ENCODE data around the gene FMNL2.

DNA sequence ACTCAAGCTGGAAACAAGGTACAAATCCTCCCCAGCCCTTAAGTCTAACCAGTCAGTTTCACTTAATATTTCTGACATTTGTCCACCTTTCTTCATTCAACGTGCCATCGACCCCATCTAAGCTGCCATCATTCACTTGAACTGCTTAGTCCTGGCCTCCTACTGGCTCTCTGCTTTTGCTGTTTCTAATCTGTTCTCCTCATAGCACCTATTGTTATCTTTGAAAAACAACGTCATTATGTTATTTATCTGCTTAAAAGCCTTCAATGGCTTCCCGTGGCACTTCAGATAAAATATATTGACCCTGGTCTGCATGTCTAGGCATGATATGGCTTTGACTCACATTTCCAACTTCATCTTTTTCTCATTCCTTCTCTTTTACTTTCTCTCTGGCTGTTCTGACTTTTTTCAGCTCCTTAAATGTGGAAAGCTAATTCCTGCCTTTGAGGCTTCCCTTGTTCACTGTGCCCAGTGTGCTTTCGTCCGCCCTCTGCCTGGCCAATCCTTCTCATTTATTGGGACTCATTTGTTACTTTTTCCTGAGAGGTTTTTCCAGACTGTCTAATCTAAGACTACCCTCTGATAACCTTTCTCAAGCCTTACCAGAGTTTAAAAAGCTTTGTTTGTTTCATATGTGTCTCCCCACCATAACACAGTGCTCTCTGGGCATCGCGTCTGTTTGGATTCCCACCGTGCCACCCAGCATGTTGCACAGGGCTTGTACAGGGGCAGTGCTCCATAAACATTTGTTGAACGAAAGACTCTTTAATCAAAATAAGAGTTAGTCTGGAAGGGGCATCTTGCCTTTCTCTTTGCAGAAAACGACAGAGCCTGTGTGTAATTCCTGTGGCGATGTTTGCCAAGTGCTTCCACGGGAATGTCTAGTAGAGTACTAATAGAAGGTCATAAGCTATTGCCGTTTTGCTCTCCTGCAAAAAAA, 183.9 kb downstream of the FMNL2 start:
- TF ChIP-seq, protein P1, sequence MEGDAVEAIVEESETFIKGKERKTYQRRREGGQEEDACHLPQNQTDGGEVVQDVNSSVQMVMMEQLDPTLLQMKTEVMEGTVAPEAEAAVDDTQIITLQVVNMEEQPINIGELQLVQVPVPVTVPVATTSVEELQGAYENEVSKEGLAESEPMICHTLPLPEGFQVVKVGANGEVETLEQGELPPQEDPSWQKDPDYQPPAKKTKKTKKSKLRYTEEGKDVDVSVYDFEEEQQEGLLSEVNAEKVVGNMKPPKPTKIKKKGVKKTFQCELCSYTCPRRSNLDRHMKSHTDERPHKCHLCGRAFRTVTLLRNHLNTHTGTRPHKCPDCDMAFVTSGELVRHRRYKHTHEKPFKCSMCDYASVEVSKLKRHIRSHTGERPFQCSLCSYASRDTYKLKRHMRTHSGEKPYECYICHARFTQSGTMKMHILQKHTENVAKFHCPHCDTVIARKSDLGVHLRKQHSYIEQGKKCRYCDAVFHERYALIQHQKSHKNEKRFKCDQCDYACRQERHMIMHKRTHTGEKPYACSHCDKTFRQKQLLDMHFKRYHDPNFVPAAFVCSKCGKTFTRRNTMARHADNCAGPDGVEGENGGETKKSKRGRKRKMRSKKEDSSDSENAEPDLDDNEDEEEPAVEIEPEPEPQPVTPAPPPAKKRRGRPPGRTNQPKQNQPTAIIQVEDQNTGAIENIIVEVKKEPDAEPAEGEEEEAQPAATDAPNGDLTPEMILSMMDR (IDR thresholded peaks at IDR 0.05; ENCODE audit: low read length) = no peak
- TF ChIP-seq EZH2 (optimal IDR thresholded peaks at IDR 0.05; ENCODE audit: low read depth, low read length) (no peak), EZH2phosphoT487 (IDR thresholded peaks at IDR 0.05; ENCODE audit: low read length) (no peak)

Measured in MM.1S (cell line).